ENCODE data around the gene VSIG8.

DNA sequence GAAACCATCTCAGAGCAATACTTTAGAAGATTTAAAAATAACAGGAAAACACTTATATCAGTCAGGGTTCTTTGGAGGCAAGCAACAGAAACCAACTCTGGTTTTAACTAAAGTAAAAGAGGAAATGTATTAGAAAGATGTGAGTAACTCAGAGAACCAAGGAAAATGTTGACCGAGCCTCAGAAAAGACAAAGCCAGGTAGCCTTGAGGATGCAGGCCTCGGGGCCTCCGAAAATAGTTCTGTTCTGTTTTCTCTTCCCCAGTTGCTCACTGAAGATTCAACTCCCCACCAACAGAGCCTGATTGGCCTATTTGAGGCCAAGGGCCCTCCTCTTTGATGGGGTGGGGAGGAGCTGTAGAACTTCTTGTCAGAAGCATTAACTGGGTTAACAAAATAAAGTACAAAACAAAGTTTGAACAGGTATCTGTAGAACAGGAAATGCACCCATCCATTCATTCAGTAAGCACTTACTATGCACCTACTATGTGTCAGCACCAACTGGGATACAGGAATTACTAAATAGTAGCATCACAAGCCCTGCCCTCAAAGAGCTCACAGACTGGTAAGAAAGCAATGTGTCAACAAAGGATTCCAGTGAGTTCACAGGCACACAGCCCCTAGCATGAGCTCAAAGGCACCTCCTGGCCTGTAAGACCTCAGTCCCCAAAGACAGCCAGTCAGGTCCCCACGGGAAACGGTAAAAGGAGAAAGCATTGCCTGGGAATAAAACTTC is 23.2 kb downstream of the VSIG8 start:
- TF ChIP-seq POLR2AphosphoS5 (IDR thresholded peaks at IDR 0.05; ENCODE audit: borderline replicate concordance, low read depth, low read length) (no peak), EZH2 (IDR thresholded peaks at IDR 0.05) (no peak), FOXP2 (optimal IDR thresholded peaks at IDR 0.05; ENCODE audit: control extremely low read depth, extremely low read length, insufficient read depth) (no peak)

Data from SK-N-MC (cell line).